ENCODE data around the gene ZBTB43. TPM values are rescaled to one million over a fixed set of nuclear protein-coding genes. Genes with fewer than 3 reads are reported as not detected.

Gene ZBTB43
- total and polyA plus RNA-seq, 7 experiments from 2014 or later = 6.9 to 31.4 (median 27.3) TPM

GRCh38 chr9:126861707-126862103 is 56.9 kb downstream of the ZBTB43 start:
- Histone ChIP-seq H3K9me3 (ENCODE audit: control insufficient read depth in 2 of 3, low read length in 3 of 3) (no peaks in the 10 kb centered on the region), H3K36me3 (ENCODE audit: control insufficient read depth in 2 of 3, insufficient read depth in 3 of 3, low read length in 3 of 3) (peaks cover 0 to 7% (median 0%) of the 10 kb centered on the region in 3 experiments), H3K27me3 (ENCODE audit: control insufficient read depth in 2 of 2, insufficient read depth in 2 of 2, low read length in 2 of 2) (no peaks in the 10 kb centered on the region), H3K4me3 (ENCODE audit: low read length) (peak overlapping the region; percentile 65), H3K4me1 (ENCODE audit: control insufficient read depth in 2 of 2, insufficient read depth in 2 of 2, low read length in 2 of 2) (peaks cover 10 to 25% of the 10 kb centered on the region in 2 donors), H3K27ac (ENCODE audit: low read depth, low read length) (peak overlapping the region; percentile 52)
- CTCF ChIA-PET = no interaction called here
- peaks cover 25 to 48% (median 36%) of the 10 kb centered on the region in 7 donors for H3K4me1 Mint-ChIP-seq
- peaks cover 6 to 20% (median 11%) of the 10 kb centered on the region in 5 donors for H3K36me3 Mint-ChIP-seq
- POLR2A ChIA-PET = no interaction called here
- peaks cover 0 to 26% (median 0%) of the 10 kb centered on the region in 5 donors for H3K27me3 Mint-ChIP-seq
- ATAC-seq (no peak), DNase-seq (peak in 4 of 9 donors; percentile 5 to 19 (median 12))
- peak overlapping the region; percentile 80 to 94 (median 90) for H3K4me3 Mint-ChIP-seq
- intact Hi-C loops (cut with micrococcal nuclease) = loop anchor here (1.0 to 5.0 kb wide), 5 partner anchors 53 to 337 kb away; partner anchors contain the start of gene RALGPS1 (in 2 of the 2)
- H3K9me3 Mint-ChIP-seq = no peaks in the 10 kb centered on the region
- peak overlapping the region; percentile 49 to 91 (median 76) for H3K27ac Mint-ChIP-seq

GRCh38 chr9:126862104-126862761 is 57.4 kb downstream of the ZBTB43 start:
- Mint-ChIP-seq H3K9me3 (no peaks in the 10 kb centered on the region), H3K36me3 (peaks cover 8 to 25% (median 11%) of the 10 kb centered on the region in 5 donors), H3K27me3 (peaks cover 0 to 21% (median 0%) of the 10 kb centered on the region in 5 donors), H3K27ac (peak overlapping the region; percentile 21 to 91 (median 72)), H3K4me1 (peaks cover 25 to 52% (median 36%) of the 10 kb centered on the region in 7 donors), H3K4me3 (peak overlapping the region; percentile 80 to 94 (median 90))
- H3K27ac ChIP-seq (ENCODE audit: low read depth, low read length) = no peak overlapping the region
- ATAC-seq (no peak), DNase-seq (no peak)
- no peak overlapping the region for H3K4me3 ChIP-seq (ENCODE audit: low read length)
- intact Hi-C loops (cut with micrococcal nuclease) = loop anchor here in 1 of 2 donors (5.0 kb wide), 1 partner anchor 125 kb away; no protein-coding TSS in a partner anchor
- peaks cover 10 to 25% of the 10 kb centered on the region in 2 donors for H3K4me1 ChIP-seq (ENCODE audit: control insufficient read depth in 2 of 2, insufficient read depth in 2 of 2, low read length in 2 of 2)
- no peaks in the 10 kb centered on the region for H3K9me3 ChIP-seq (ENCODE audit: control insufficient read depth in 2 of 3, low read length in 3 of 3)
- ChIA-PET CTCF (no interaction called here), POLR2A (no interaction called here)
- no peaks in the 10 kb centered on the region for H3K27me3 ChIP-seq (ENCODE audit: control insufficient read depth in 2 of 2, insufficient read depth in 2 of 2, low read length in 2 of 2)
- H3K36me3 ChIP-seq (ENCODE audit: control insufficient read depth in 2 of 3, insufficient read depth in 3 of 3, low read length in 3 of 3) = peaks cover 0 to 7% (median 0%) of the 10 kb centered on the region in 3 experiments

GRCh38 chr9:126864771-126865170 is 59.9 kb downstream of the ZBTB43 start:
- H3K36me3 ChIP-seq (ENCODE audit: control insufficient read depth in 2 of 3, insufficient read depth in 3 of 3, low read length in 3 of 3) = peaks cover 0 to 7% (median 0%) of the 10 kb centered on the region in 3 experiments
- peaks cover 10 to 25% of the 10 kb centered on the region in 2 donors for H3K4me1 ChIP-seq (ENCODE audit: control insufficient read depth in 2 of 2, insufficient read depth in 2 of 2, low read length in 2 of 2)
- Mint-ChIP-seq H3K4me3 (no peak overlapping the region), H3K4me1 (peaks cover 25 to 56% (median 51%) of the 10 kb centered on the region in 7 donors), H3K9me3 (no peaks in the 10 kb centered on the region), H3K27me3 (no peaks in the 10 kb centered on the region), H3K36me3 (peaks cover 10 to 42% (median 11%) of the 10 kb centered on the region in 5 donors), H3K27ac (no peak overlapping the region)
- H3K9me3 ChIP-seq (ENCODE audit: control insufficient read depth in 2 of 3, low read length in 3 of 3) = no peaks in the 10 kb centered on the region
- DNase-seq (no peak), ATAC-seq (no peak)
- intact Hi-C loops (cut with micrococcal nuclease) = loop anchor here in 1 of 2 donors (2.0 to 5.0 kb wide), 2 partner anchors 50 to 123 kb away; no protein-coding TSS in a partner anchor
- H3K27ac ChIP-seq (ENCODE audit: low read depth, low read length) = no peak overlapping the region
- ChIA-PET POLR2A (no interaction called here), CTCF (interaction anchor here (1.4 kb wide), 1 partner anchor 158 kb away, joined by 3 read pairs; no protein-coding TSS in a partner anchor)
- H3K27me3 ChIP-seq (ENCODE audit: control insufficient read depth in 2 of 2, insufficient read depth in 2 of 2, low read length in 2 of 2) = no peaks in the 10 kb centered on the region
- H3K4me3 ChIP-seq (ENCODE audit: low read length) = no peak overlapping the region

GRCh38 chr9:126869368-126869767 is 64.5 kb downstream of the ZBTB43 start:
- Histone ChIP-seq H3K4me3 (ENCODE audit: low read length) (no peak overlapping the region), H3K27ac (ENCODE audit: low read depth, low read length) (no peak overlapping the region), H3K36me3 (ENCODE audit: control insufficient read depth in 2 of 3, insufficient read depth in 3 of 3, low read length in 3 of 3) (peaks cover 0 to 7% (median 0%) of the 10 kb centered on the region in 3 experiments), H3K4me1 (ENCODE audit: control insufficient read depth in 2 of 2, insufficient read depth in 2 of 2, low read length in 2 of 2) (no peaks in the 10 kb centered on the region), H3K27me3 (ENCODE audit: control insufficient read depth in 2 of 2, insufficient read depth in 2 of 2, low read length in 2 of 2) (no peaks in the 10 kb centered on the region), H3K9me3 (ENCODE audit: control insufficient read depth in 2 of 3, low read length in 3 of 3) (no peaks in the 10 kb centered on the region)
- Mint-ChIP-seq H3K27me3 (no peaks in the 10 kb centered on the region), H3K36me3 (peaks cover 8 to 42% (median 11%) of the 10 kb centered on the region in 5 donors), H3K9me3 (no peaks in the 10 kb centered on the region), H3K4me1 (peaks cover 8 to 51% (median 38%) of the 10 kb centered on the region in 7 donors), H3K4me3 (no peak overlapping the region), H3K27ac (peak overlapping the region in 1 of 9 donors; percentile 44)
- DNase-seq (no peak), ATAC-seq (no peak)
- intact Hi-C loops (cut with micrococcal nuclease) = no loop called here
- POLR2A ChIA-PET = no interaction called here
- CTCF ChIA-PET = no interaction called here

DNA sequence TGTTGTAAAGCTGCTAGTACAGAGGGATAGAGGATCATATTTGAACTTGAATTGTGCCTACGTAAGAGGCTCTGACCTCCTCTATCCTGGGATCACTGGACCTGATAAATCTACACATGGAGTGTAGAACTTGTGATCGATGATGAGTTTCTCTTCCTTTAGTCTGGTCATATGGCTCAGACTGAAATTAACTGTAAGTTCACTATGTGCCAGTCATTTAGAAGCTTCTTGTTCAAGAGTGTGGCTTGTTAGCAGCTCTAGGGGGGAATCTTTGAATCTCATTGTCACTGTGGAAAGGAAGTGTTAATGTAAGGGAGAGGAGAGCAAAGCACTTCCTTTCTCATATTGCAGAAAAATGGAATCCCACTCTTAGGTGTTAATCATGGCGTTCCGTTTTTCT is 67.7 kb downstream of the ZBTB43 start:
- H3K27me3 Mint-ChIP-seq = no peaks in the 10 kb centered on the region
- H3K27me3 ChIP-seq (ENCODE audit: control insufficient read depth in 2 of 2, insufficient read depth in 2 of 2, low read length in 2 of 2) = no peaks in the 10 kb centered on the region
- ChIA-PET CTCF (no interaction called here), POLR2A (no interaction called here)
- intact Hi-C loops (cut with micrococcal nuclease) = no loop called here
- H3K4me3 Mint-ChIP-seq = no peak overlapping the region
- H3K27ac ChIP-seq (ENCODE audit: low read depth, low read length) = no peak overlapping the region
- no peak for DNase-seq
- peak overlapping the region in 3 of 9 donors; percentile 2 to 27 (median 14) for H3K27ac Mint-ChIP-seq
- no peak for ATAC-seq
- H3K9me3 Mint-ChIP-seq = no peaks in the 10 kb centered on the region
- peaks cover 0 to 4% of the 10 kb centered on the region in 2 donors for H3K4me1 ChIP-seq (ENCODE audit: control insufficient read depth in 2 of 2, insufficient read depth in 2 of 2, low read length in 2 of 2)
- no peak overlapping the region for H3K4me3 ChIP-seq (ENCODE audit: low read length)
- H3K36me3 ChIP-seq (ENCODE audit: control insufficient read depth in 2 of 3, insufficient read depth in 3 of 3, low read length in 3 of 3) = no peaks in the 10 kb centered on the region
- peaks cover 17 to 64% (median 49%) of the 10 kb centered on the region in 7 donors for H3K4me1 Mint-ChIP-seq
- no peaks in the 10 kb centered on the region for H3K9me3 ChIP-seq (ENCODE audit: control insufficient read depth in 2 of 3, low read length in 3 of 3)
- peaks cover 0 to 17% (median 0%) of the 10 kb centered on the region in 5 donors for H3K36me3 Mint-ChIP-seq

DNA sequence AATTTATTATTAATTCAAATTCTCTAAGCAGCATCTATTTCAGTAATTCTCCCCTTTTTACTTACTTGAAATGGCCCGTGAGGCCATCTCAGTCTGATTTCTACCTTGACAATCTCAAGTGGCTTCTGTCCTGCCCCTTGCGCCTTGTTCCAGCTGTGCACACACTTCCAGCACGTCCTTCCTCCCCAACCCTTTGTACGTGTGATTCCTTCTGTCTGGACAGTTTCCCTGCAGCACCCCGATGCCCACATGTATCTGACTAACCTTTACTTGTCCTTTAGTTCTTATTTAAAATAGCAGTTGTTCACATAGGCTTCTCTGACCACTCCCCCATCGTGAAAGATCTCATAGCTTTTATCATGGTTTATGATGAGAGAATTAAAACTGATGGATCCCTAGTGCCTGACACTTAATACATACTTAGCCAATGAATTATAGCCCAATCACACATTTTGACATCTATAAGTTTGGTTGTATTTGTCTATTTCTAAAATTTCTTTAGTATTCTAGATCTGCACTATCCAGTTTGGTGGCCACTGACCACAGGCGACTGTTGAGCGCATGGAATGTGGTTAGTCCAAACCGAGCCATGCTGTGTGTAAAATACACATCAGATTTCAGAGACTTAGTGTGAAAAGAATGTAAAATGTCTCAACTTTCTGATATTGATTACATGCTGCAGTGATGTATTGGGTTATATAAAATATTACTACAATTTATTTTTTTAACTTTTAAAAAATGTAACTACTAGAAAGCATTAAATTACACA is 69.9 kb downstream of the ZBTB43 start:
- ATAC-seq = no peak
- peaks cover 3 to 10% (median 9%) of the 10 kb centered on the region in 5 donors for H3K36me3 Mint-ChIP-seq
- intact Hi-C loops (cut with micrococcal nuclease) = no loop called here
- H3K4me3 Mint-ChIP-seq = no peak overlapping the region
- H3K27me3 Mint-ChIP-seq = no peaks in the 10 kb centered on the region
- no peak for DNase-seq
- Histone ChIP-seq H3K27ac (ENCODE audit: low read depth, low read length) (no peak overlapping the region), H3K36me3 (ENCODE audit: control insufficient read depth in 2 of 3, insufficient read depth in 3 of 3, low read length in 3 of 3) (peaks cover 0 to 5% (median 3%) of the 10 kb centered on the region in 3 experiments), H3K9me3 (ENCODE audit: control insufficient read depth in 2 of 3, low read length in 3 of 3) (no peaks in the 10 kb centered on the region), H3K27me3 (ENCODE audit: control insufficient read depth in 2 of 2, insufficient read depth in 2 of 2, low read length in 2 of 2) (no peaks in the 10 kb centered on the region), H3K4me1 (ENCODE audit: control insufficient read depth in 2 of 2, insufficient read depth in 2 of 2, low read length in 2 of 2) (peaks cover 0 to 9% of the 10 kb centered on the region in 2 donors), H3K4me3 (ENCODE audit: low read length) (no peak overlapping the region)
- H3K9me3 Mint-ChIP-seq = no peaks in the 10 kb centered on the region
- ChIA-PET POLR2A (no interaction called here), CTCF (no interaction called here)
- H3K27ac Mint-ChIP-seq = peak overlapping the region in 1 of 9 donors; percentile 6
- H3K4me1 Mint-ChIP-seq = peaks cover 19 to 53% (median 40%) of the 10 kb centered on the region in 7 donors
